H1 (cell line): ENCODE measurements around the gene MAPK14. TPM values are rescaled to one million over a fixed set of nuclear protein-coding genes. Genes with fewer than 3 reads are reported as not detected.

ENCODE experiments used
- CTCF ChIA-PET: fragments of 300-600 bp; sonication (Branson Sonifier 250); formaldehyde crosslinking; loops from one replicate; lab custom pipeline; 2021; ENCODE audit not compliant: partially characterized antibody; lab: Charles Lee
- POLR2A ChIA-PET: fragments of 300-600 bp; sonication (Branson Sonifier 250); formaldehyde crosslinking; loops from one replicate; lab custom pipeline; 2021; ENCODE audit warnings: inconsistent platforms; ENCODE audit not compliant: partially characterized antibody; lab: Charles Lee
- DNase-seq, 2 experiments: peaks; one replicate each; pipeline versions ENCODE4 v3.0.0 to v3.0.0-alpha.2; 2010 to 2022; ENCODE audit warnings: low spot score in 2 of 2, low read depth in 1 of 2, mixed read lengths in 1 of 2
- FAIRE-seq: peaks from 2 replicates; lab custom pipeline; 2011; peaks lifted over from hg19 to GRCh38; lab: Jason Lieb, UNC
- H2AFZ ChIP-seq: 2 replicates; pipeline ENCODE4 v1.8.1; 2012; ENCODE audit warnings: low read length, inconsistent platforms
- H2AK5ac ChIP-seq: 2 replicates; pipeline ENCODE4 v1.6.1; 2013; ENCODE audit warnings: low read depth, low read length
- H2BK120ac ChIP-seq: replicated peaks from 2 replicates; pipeline ENCODE3; 2013; ENCODE audit warnings: low read depth, low read length, inconsistent platforms
- H2BK12ac ChIP-seq: 2 replicates; pipeline ENCODE4 v1.6.1; 2013; ENCODE audit warnings: low read depth, low read length
- H2BK15ac ChIP-seq: 2 replicates; pipeline ENCODE4 v1.6.1; 2013; ENCODE audit warnings: low read length
- H2BK20ac ChIP-seq: 2 replicates; pipeline ENCODE4 v1.6.1; 2013; ENCODE audit warnings: low read length
- H2BK5ac ChIP-seq: 2 replicates; pipeline ENCODE4 v1.6.1; 2013; ENCODE audit warnings: low read depth, low read length
- H3K14ac ChIP-seq: 2 replicates; pipeline ENCODE4 v1.6.1; 2013; ENCODE audit warnings: inconsistent platforms; ENCODE audit not compliant: insufficient read length
- H3K18ac ChIP-seq: 2 replicates; pipeline ENCODE4 v1.6.1; 2013; ENCODE audit warnings: low read length; ENCODE audit errors: extremely low read depth
- H3K23ac ChIP-seq: 2 replicates; pipeline ENCODE4 v1.6.1; 2013; ENCODE audit warnings: inconsistent platforms; ENCODE audit not compliant: insufficient read length
- H3K23me2 ChIP-seq: 2 replicates; pipeline ENCODE4 v1.6.1; 2013; ENCODE audit warnings: low read depth, low read length
- H3K27ac ChIP-seq: 2 replicates; pipeline ENCODE4 v1.6.1; 2011; ENCODE audit warnings: low read depth, low read length, inconsistent platforms
- H3K27me3 ChIP-seq, 4 experiments: replicated peaks in 1 of 4; 1 replicate in 1 of 4; 2 replicates in 3 of 4; pipeline versions ENCODE4 v1.6.1 to v1.8.1; 2011 to 2013; ENCODE audit warnings: low read length in 3 of 4, mild to moderate bottlenecking in 3 of 4, inconsistent platforms in 2 of 4, mixed read lengths in 2 of 4, moderate library complexity in 1 of 4; ENCODE audit not compliant: control insufficient read depth in 3 of 4, insufficient read depth in 3 of 4; ENCODE audit errors: extremely low read depth in 1 of 4
- H3K36me3 ChIP-seq, 4 experiments: 2 replicates each; pipeline versions ENCODE4 v1.6.1 to v1.8.1; 2011 to 2013; ENCODE audit warnings: mild to moderate bottlenecking in 4 of 4, low read length in 3 of 4, moderate library complexity in 2 of 4, control low read depth in 1 of 4, inconsistent platforms in 1 of 4; ENCODE audit not compliant: insufficient read depth in 4 of 4, control insufficient read depth in 2 of 4
- H3K4ac ChIP-seq: replicated peaks from 2 replicates; pipeline ENCODE3; 2013; ENCODE audit warnings: low read length, low read depth, mixed read lengths, inconsistent platforms; ENCODE audit not compliant: insufficient read length
- H3K4me1 ChIP-seq, 4 experiments: replicated peaks in 1 of 4; 1 replicate in 1 of 4; 2 replicates in 3 of 4; pipeline versions ENCODE4 v1.6.1 to v1.8.1; 2011 to 2013; ENCODE audit warnings: low read length in 3 of 4, inconsistent platforms in 2 of 4, mixed read lengths in 1 of 4; ENCODE audit not compliant: insufficient read depth in 4 of 4, control insufficient read depth in 3 of 4
- H3K4me2 ChIP-seq, 2 experiments: 2 replicates each; pipeline versions ENCODE4 v1.6.1 to v1.8.1; 2011 to 2013; ENCODE audit warnings: low read depth in 2 of 2, low read length in 2 of 2, control low read depth in 1 of 2, inconsistent platforms in 1 of 2, mild to moderate bottlenecking in 1 of 2; ENCODE audit not compliant: insufficient read depth in 1 of 2
- H3K4me3 ChIP-seq, 4 experiments: fragments of 200-600, 300-600 bp in 1 of 4; sonication (generic), shearing (Covaris generic), sonication (Bioruptor Twin) in 1 of 4; 2 replicates each; pipeline versions ENCODE4 v1.5.1 to v1.8.1; 2011 to 2016; ENCODE audit warnings: low read length in 4 of 4, low read depth in 3 of 4, control low read depth in 2 of 4, inconsistent platforms in 2 of 4, mild to moderate bottlenecking in 2 of 4, mixed read lengths in 1 of 4, moderate library complexity in 1 of 4; ENCODE audit not compliant: insufficient read depth in 2 of 4; ENCODE audit errors: extremely low read depth in 1 of 4
- H3K56ac ChIP-seq: replicated peaks from 2 replicates; pipeline ENCODE3; 2013; ENCODE audit warnings: low read depth, mild to moderate bottlenecking, mixed read lengths, low read length, inconsistent platforms; ENCODE audit not compliant: insufficient read length
- H3K79me1 ChIP-seq: 2 replicates; pipeline ENCODE4 v1.6.1; 2013; ENCODE audit warnings: low read depth, low read length, control low read depth
- H3K79me2 ChIP-seq, 2 experiments: 2 replicates each; pipeline versions ENCODE4 v1.6.1 to v1.8.1; 2012 to 2013; ENCODE audit warnings: low read length in 2 of 2, mild to moderate bottlenecking in 2 of 2, inconsistent platforms in 1 of 2; ENCODE audit not compliant: insufficient read depth in 2 of 2, control insufficient read depth in 1 of 2
- H3K9ac ChIP-seq, 4 experiments: replicated peaks in 1 of 4; 1 replicate in 1 of 4; 2 replicates in 3 of 4; pipeline versions ENCODE4 v1.6.1 to v1.8.1; 2011 to 2013; ENCODE audit warnings: low read depth in 3 of 4, low read length in 3 of 4, control low read depth in 2 of 4, mild to moderate bottlenecking in 2 of 4, moderate library complexity in 2 of 4, inconsistent platforms in 1 of 4; ENCODE audit errors: extremely low read depth in 1 of 4
- H3K9me3 ChIP-seq, 2 experiments: 2 replicates each; pipeline versions ENCODE4 v1.6.1 to v1.8.1; 2012 to 2013; ENCODE audit warnings: mild to moderate bottlenecking in 2 of 2, moderate library complexity in 2 of 2, control low read depth in 1 of 2, inconsistent platforms in 1 of 2, low read depth in 1 of 2, low read length in 1 of 2, mixed read lengths in 1 of 2; ENCODE audit not compliant: insufficient read depth in 2 of 2
- H4K20me1 ChIP-seq, 2 experiments: replicated peaks in 1 of 2; 2 replicates each; pipeline versions ENCODE3 to v1.8.1; 2011 to 2013; ENCODE audit warnings: inconsistent platforms in 2 of 2, low read length in 2 of 2, mild to moderate bottlenecking in 1 of 2; ENCODE audit not compliant: insufficient read depth in 2 of 2, control insufficient read depth in 1 of 2
- H4K5ac ChIP-seq: 2 replicates; pipeline ENCODE4 v1.6.1; 2013; ENCODE audit warnings: low read length, low read depth, mixed read lengths, inconsistent platforms; ENCODE audit not compliant: insufficient read length
- H4K8ac ChIP-seq: 2 replicates; pipeline ENCODE4 v1.8.0; 2013; ENCODE audit warnings: mild to moderate bottlenecking, moderate library complexity, low read length, inconsistent platforms; ENCODE audit not compliant: insufficient read depth; ENCODE audit errors: extremely low read depth
- H4K91ac ChIP-seq: replicated peaks from 2 replicates; pipeline ENCODE3; 2013; ENCODE audit warnings: low read length, mixed read lengths, inconsistent platforms; ENCODE audit not compliant: insufficient read length
- BACH1 ChIP-seq: IDR thresholded peaks from 2 replicates; pipeline ENCODE4 v1.6.1; 2012; ENCODE audit warnings: low read length, improper control_type of control experiment
- CBX8 ChIP-seq: fragments of 300-800, 300-1000 bp; sonication (generic); IDR thresholded peaks from 2 replicates; pipeline ENCODE4 v1.7.1; 2016; ENCODE audit warnings: low read depth, low read length, borderline replicate concordance
- CTCF ChIP-seq, 3 experiments: IDR thresholded peaks; 1 replicate in 2 of 3; 2 replicates in 1 of 3; pipeline versions ENCODE4 v1.5.1 to v1.6.1; 2011; ENCODE audit warnings: low read length in 3 of 3, mild to moderate bottlenecking in 3 of 3, inconsistent platforms in 2 of 3, low read depth in 1 of 3, moderate library complexity in 1 of 3; ENCODE audit not compliant: insufficient read depth in 1 of 3; ENCODE audit errors: control extremely low read depth in 1 of 3
- EZH2 ChIP-seq: fragments of 200-600 bp; sonication (generic); IDR thresholded peaks from 2 replicates; pipeline ENCODE4 v1.7.1; 2012; ENCODE audit warnings: low read depth, mild to moderate bottlenecking, moderate library complexity, low read length, inconsistent platforms; ENCODE audit not compliant: severe bottlenecking
- GABPA ChIP-seq: IDR thresholded peaks from 2 replicates; pipeline ENCODE4 v1.6.1; 2011; ENCODE audit warnings: mild to moderate bottlenecking, low read length, moderate library complexity, borderline replicate concordance; ENCODE audit not compliant: insufficient read depth
- PHF8 ChIP-seq: fragments of 200-600 bp; sonication (generic); conservative IDR thresholded peaks from 2 replicates; pipeline ENCODE4 v1.7.1; 2012; ENCODE audit warnings: low read depth, mild to moderate bottlenecking, inconsistent platforms, low read length, moderate library complexity
- SAP30 ChIP-seq: fragments of 300-600 bp; sonication (generic); IDR thresholded peaks from 2 replicates; pipeline ENCODE4 v1.7.1; 2012; ENCODE audit warnings: low read length, moderate library complexity, mild to moderate bottlenecking, inconsistent platforms; ENCODE audit not compliant: insufficient read depth, insufficient replicate concordance
- SIX5 ChIP-seq: IDR thresholded peaks from 2 replicates; pipeline ENCODE4 v1.6.1; 2011; ENCODE audit warnings: mild to moderate bottlenecking, low read depth, low read length
- SP4 ChIP-seq: IDR thresholded peaks from 2 replicates; pipeline ENCODE4 v1.6.1; 2012; ENCODE audit warnings: low read length, inconsistent platforms
- SUZ12 ChIP-seq: fragments of 200-600 bp; sonication (generic); IDR thresholded peaks from 2 replicates; pipeline ENCODE4 v1.6.1; 2012; ENCODE audit warnings: mild to moderate bottlenecking, inconsistent platforms, low read length, moderate library complexity, mixed read lengths
- ZNF274 ChIP-seq: IDR thresholded peaks from 2 replicates; pipeline ENCODE4 v1.7.0; 2012; ENCODE audit warnings: low read length, borderline replicate concordance; ENCODE audit errors: extremely low read depth
- WGBS, 2 experiments: shearing (Covaris generic) in 1 of 2; methylation state at CpG; one replicate each; pipeline versions ENCODE4 v1.1.6 to v1.1.7; 2013 to 2015; ENCODE audit warnings: low lambda C conversion rate in 2 of 2, mixed read lengths in 2 of 2, inconsistent platforms in 1 of 2, low coverage in 1 of 2, missing lambda C conversion rate in 1 of 2; ENCODE audit not compliant: insufficient replicate concordance in 2 of 2, insufficient coverage in 1 of 2, insufficient read length in 1 of 2; ENCODE audit errors: extremely low coverage in 1 of 2, missing lambda C conversion rate in 1 of 2; 5-methylcytosine and 5-hydroxymethylcytosine counted together
- polyA plus RNA-seq, 7 experiments: library from polyadenylated mRNA; depleted of rRNA in 3 of 7; stranded (reverse) in 5 of 7; unstranded in 2 of 7; fragments of >200 nt in 5 of 7; fragments of 200-250 nt in 2 of 7; gene quantifications; 1 replicate in 5 of 7; 2 replicates in 1 of 7; 4 replicates in 1 of 7; pipeline versions ENCODE4 v1.2.1 to v1.2.3, GENCODE V29; 2011 to 2013; ENCODE audit warnings: missing spikeins in 2 of 7, mixed read lengths in 2 of 7
- total RNA-seq: library from RNA; stranded (reverse); fragmentation: NEBNext Ultra II Directional; extraction: Animal tissue kit (Norgen Biotek cat#: 25700); gene quantifications from 2 replicates; pipeline ENCODE4 v1.2.1, GENCODE V29; 2021

The MAPK14 gene
- total and polyA plus RNA-seq, 2 of the 8 experiments (the other 6 are each of a cell fraction or from before 2014, with no cell fraction given): 18.1 to 39.3 TPM

GRCh38 chr6:36056178-36056577 lies 28.6 kb downstream of the MAPK14 start:
- 91% methylated on average over 1 of the region's 1 CpG; no CpG with 5 or more reads in 1 of the 2 experiments for WGBS, 2 experiments
- TF ChIP-seq SIX5 (no peak), CTCF (IDR thresholded peaks at IDR 0.05; ENCODE audit: control extremely low read depth in 1 of 3, insufficient read depth in 1 of 3, low read depth in 1 of 3, low read length in 3 of 3) (no peak), SP4 (no peak), SUZ12 (no peak), PHF8 (no peak), EZH2 (no peak), GABPA (no peak), CBX8 (no peak), SAP30 (no peak), BACH1 (no peak), ZNF274 (no peak)

More at GRCh38 chr6:36056178-36056577, 28.6 kb downstream of the MAPK14 start:
- no peak overlapping the region for H3K18ac ChIP-seq
- H3K27ac ChIP-seq: no peak overlapping the region
- no peaks in the 10 kb centered on the region for H3K23me2 ChIP-seq
- H3K23ac ChIP-seq: no peak overlapping the region
- no peak overlapping the region for H3K56ac ChIP-seq
- ChIA-PET POLR2A (interaction anchor here (0.6 to 0.9 kb wide), 2 partner anchors 29 to 30 kb away, joined by 3 to 4 read pairs; partner anchors contain the start of gene MAPK14), CTCF (interaction anchor here (1.6 kb wide), 1 partner anchor 39 kb away, joined by 3 read pairs; no protein-coding TSS in a partner anchor)
- H3K79me1 ChIP-seq: peaks cover 4% of the 10 kb centered on the region; the same call in 1 of the 2 replicates
- no peak overlapping the region for H3K4me2 ChIP-seq
- peaks cover 0 to 17% (median 3%) of the 10 kb centered on the region in 4 experiments; a peak in 3 of 8 replicates for H3K36me3 ChIP-seq
- H2BK5ac ChIP-seq: no peak overlapping the region
- no peaks in the 10 kb centered on the region for H3K9me3 ChIP-seq
- H2AK5ac ChIP-seq: no peak overlapping the region
- H3K79me2 ChIP-seq: peaks cover 0 to 5% of the 10 kb centered on the region in 2 experiments; a peak in 1 of 4 replicates
- no peak overlapping the region for H4K91ac ChIP-seq
- no peak overlapping the region for H3K4me3 ChIP-seq
- H2BK120ac ChIP-seq: no peak overlapping the region
- no peak overlapping the region for H4K8ac ChIP-seq
- H3K4me1 ChIP-seq: no peaks in the 10 kb centered on the region
- H3K4ac ChIP-seq: no peak overlapping the region
- DNase-seq (no peak), FAIRE-seq (no peak)
- H2BK12ac ChIP-seq: no peak overlapping the region
- no peak overlapping the region for H2BK15ac ChIP-seq
- H2AFZ ChIP-seq: no peak overlapping the region
- no peak overlapping the region for H3K14ac ChIP-seq
- H4K5ac ChIP-seq: no peak overlapping the region
- H3K27me3 ChIP-seq: no peaks in the 10 kb centered on the region
- no peak overlapping the region for H2BK20ac ChIP-seq
- H3K9ac ChIP-seq: no peak overlapping the region
- H4K20me1 ChIP-seq: peaks cover 3% of the 10 kb centered on the region in 2 experiments
